ENCODE data around the gene TRIM58. TPM values are rescaled to one million over a fixed set of nuclear protein-coding genes. Genes with fewer than 3 reads are reported as not detected.

The TRIM58 gene, protein sequence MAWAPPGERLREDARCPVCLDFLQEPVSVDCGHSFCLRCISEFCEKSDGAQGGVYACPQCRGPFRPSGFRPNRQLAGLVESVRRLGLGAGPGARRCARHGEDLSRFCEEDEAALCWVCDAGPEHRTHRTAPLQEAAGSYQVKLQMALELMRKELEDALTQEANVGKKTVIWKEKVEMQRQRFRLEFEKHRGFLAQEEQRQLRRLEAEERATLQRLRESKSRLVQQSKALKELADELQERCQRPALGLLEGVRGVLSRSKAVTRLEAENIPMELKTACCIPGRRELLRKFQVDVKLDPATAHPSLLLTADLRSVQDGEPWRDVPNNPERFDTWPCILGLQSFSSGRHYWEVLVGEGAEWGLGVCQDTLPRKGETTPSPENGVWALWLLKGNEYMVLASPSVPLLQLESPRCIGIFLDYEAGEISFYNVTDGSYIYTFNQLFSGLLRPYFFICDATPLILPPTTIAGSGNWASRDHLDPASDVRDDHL
- 0.09 to 0.29 TPM (median 0.14 TPM) in 3 replicates for polyA plus RNA-seq
- polyA plus RNA-seq (2011; ENCODE audit: low read depth), result not detected
- polyA plus RNA-seq (2011; cell fraction: cytosol; rRNA removed), result 0.12 and 0.17 TPM in 2 replicates
- 0.16 and 0.18 TPM in 2 replicates for polyA plus RNA-seq (2011; cell fraction: nucleus; rRNA removed)
- polyA plus RNA-seq (2012; ENCODE audit: low replicate concordance), result 0.37 TPM in 1 of 2 replicates, not detected in the other
- not detected in 3 replicates for polyA minus RNA-seq
- polyA minus RNA-seq (2011; cell fraction: cytosol; rRNA and poly(A)+ RNA removed), result not detected
- polyA minus RNA-seq (2011; cell fraction: nucleus; rRNA and poly(A)+ RNA removed), result not detected in 2 replicates

DNA sequence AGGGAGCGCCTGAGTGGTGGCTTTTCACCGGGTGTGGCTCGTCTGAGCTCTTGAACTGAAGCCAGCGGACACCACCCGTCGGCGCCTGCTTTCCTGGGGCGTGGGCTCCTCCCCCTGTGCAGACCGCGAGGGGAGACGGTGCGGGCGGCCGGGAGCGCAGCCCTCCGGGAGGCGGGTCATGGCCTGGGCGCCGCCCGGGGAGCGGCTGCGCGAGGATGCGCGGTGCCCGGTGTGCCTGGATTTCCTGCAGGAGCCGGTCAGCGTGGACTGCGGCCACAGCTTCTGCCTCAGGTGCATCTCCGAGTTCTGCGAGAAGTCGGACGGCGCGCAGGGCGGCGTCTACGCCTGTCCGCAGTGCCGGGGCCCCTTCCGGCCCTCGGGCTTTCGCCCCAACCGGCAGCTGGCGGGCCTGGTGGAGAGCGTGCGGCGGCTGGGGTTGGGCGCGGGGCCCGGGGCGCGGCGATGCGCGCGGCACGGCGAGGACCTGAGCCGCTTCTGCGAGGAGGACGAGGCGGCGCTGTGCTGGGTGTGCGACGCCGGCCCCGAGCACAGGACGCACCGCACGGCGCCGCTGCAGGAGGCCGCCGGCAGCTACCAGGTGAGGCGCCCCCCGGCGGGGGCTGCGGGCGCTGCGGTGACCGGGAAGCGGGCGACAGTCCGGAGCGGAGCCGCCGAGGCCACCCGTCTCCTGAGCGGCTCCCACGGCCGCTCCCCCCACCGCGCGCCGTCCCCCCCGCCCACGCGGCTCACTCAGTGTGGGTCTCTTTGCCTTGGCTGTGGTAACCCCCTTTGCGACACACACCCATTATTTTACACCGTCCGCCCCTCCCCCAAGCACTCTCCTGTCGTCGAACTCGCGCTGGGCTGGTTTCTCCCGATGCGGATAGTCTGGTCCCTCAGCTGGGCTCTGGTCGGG is at the start of gene TRIM58:
Gene TRIM58, plus strand, starts transcription at position 119 of the 916 bp plus-strand sequence. Its CDS starts 60 bp downstream, at position 179.
- Histone ChIP-seq H3K79me2 (ENCODE audit: control insufficient read depth, insufficient read depth, low read length) (no peaks in the 10 kb centered on the region), H3K9ac (ENCODE audit: control insufficient read depth, extremely low read depth, insufficient read depth, low read length) (no peak within 1 kb of the TSS), H4K20me1 (ENCODE audit: control insufficient read depth, extremely low read depth, insufficient read depth, low read length) (no peaks in the 10 kb centered on the region), H3K4me1 (ENCODE audit: control insufficient read depth, extremely low read depth, insufficient read depth, low read length) (no peaks in the 10 kb centered on the region), H3K36me3 (ENCODE audit: control insufficient read depth in 2 of 2, extremely low read depth in 1 of 2, insufficient read depth in 2 of 2, low read length in 2 of 2) (no peaks in the 10 kb centered on the region), H3K27me3 (ENCODE audit: control insufficient read depth, extremely low read depth, insufficient read depth, low read length) (no peaks in the 10 kb centered on the region), H3K9me3 (ENCODE audit: control insufficient read depth, low read depth, low read length) (no peaks in the 10 kb centered on the region), H3K4me2 (ENCODE audit: control insufficient read depth, extremely low read depth, insufficient read depth, low read depth, low read length) (peak within 1 kb of the TSS; percentile 46), H3K27ac (ENCODE audit: control insufficient read depth, insufficient read depth, low read length) (no peak within 1 kb of the TSS), H3K9me1 (ENCODE audit: control insufficient read depth, extremely low read depth, insufficient read depth, low read length) (no peaks in the 10 kb centered on the region), H2AFZ (ENCODE audit: control insufficient read depth, low read length) (no peak within 1 kb of the TSS), H3K4me3 (ENCODE audit: control insufficient read depth in 2 of 3, extremely low read depth in 1 of 3, insufficient read depth in 2 of 3, low read depth in 1 of 3, low read length in 3 of 3) (peak within 1 kb of the TSS in 2 of 3 experiments; percentile 28 to 50)
- dilution Hi-C loops (cut with MboI; ENCODE audit: extremely low pct_ligation_motif_present, low sequenced_read_pairs), result no loop called here
- no peak for TF ChIP-seq EZH2 (IDR thresholded peaks at IDR 0.05; ENCODE audit: low read length)
- TF ChIP-seq, protein P1, sequence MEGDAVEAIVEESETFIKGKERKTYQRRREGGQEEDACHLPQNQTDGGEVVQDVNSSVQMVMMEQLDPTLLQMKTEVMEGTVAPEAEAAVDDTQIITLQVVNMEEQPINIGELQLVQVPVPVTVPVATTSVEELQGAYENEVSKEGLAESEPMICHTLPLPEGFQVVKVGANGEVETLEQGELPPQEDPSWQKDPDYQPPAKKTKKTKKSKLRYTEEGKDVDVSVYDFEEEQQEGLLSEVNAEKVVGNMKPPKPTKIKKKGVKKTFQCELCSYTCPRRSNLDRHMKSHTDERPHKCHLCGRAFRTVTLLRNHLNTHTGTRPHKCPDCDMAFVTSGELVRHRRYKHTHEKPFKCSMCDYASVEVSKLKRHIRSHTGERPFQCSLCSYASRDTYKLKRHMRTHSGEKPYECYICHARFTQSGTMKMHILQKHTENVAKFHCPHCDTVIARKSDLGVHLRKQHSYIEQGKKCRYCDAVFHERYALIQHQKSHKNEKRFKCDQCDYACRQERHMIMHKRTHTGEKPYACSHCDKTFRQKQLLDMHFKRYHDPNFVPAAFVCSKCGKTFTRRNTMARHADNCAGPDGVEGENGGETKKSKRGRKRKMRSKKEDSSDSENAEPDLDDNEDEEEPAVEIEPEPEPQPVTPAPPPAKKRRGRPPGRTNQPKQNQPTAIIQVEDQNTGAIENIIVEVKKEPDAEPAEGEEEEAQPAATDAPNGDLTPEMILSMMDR (optimal IDR thresholded peaks at IDR 0.05 in 1 of 3, IDR thresholded peaks at IDR 0.05 in 1 of 3, conservative IDR thresholded peaks at IDR 0.05 in 1 of 3; ENCODE audit: extremely low read depth in 1 of 3, insufficient read depth in 2 of 3, low read length in 3 of 3), result peak in 1 of 3 experiments; percentile 13
- DNase-seq (ENCODE audit: low read depth, low spot score) (no peak), FAIRE-seq (no peak)

DNA sequence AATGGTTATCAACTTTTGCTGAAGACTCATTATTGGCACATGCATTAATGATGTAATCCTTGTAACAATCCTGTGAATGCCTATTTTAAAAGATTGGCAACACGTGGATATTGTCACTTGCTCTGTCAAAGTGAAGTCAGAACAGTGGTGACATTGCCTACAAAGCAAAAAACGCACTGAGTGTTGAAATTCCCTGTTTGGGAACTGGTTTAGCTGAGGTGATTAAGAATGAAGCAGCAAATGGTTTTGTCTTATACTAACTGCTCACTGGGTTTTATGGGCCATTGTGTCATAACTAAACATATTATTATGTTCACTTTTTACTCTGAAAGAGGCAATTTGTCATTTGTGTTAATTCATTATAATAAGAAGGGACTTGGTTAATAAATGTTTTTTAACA is 44.4 kb upstream of the TRIM58 start:
- H3K27me3 ChIP-seq (ENCODE audit: control insufficient read depth, extremely low read depth, insufficient read depth, low read length), result no peaks in the 10 kb centered on the region
- no peak for TF ChIP-seq EZH2 (IDR thresholded peaks at IDR 0.05; ENCODE audit: low read length)
- TF ChIP-seq, protein P1 (optimal IDR thresholded peaks at IDR 0.05 in 1 of 3, IDR thresholded peaks at IDR 0.05 in 1 of 3, conservative IDR thresholded peaks at IDR 0.05 in 1 of 3; ENCODE audit: extremely low read depth in 1 of 3, insufficient read depth in 2 of 3, low read length in 3 of 3), result no peak
- no peak for FAIRE-seq
- DNase-seq (ENCODE audit: low read depth, low spot score), result no peak
- H3K4me3 ChIP-seq (ENCODE audit: control insufficient read depth in 2 of 3, extremely low read depth in 1 of 3, insufficient read depth in 2 of 3, low read depth in 1 of 3, low read length in 3 of 3), result no peak overlapping the region
- no peaks in the 10 kb centered on the region for H3K4me1 ChIP-seq (ENCODE audit: control insufficient read depth, extremely low read depth, insufficient read depth, low read length)
- dilution Hi-C loops (cut with MboI; ENCODE audit: extremely low pct_ligation_motif_present, low sequenced_read_pairs), result no loop called here
- no peak overlapping the region for H2AFZ ChIP-seq (ENCODE audit: control insufficient read depth, low read length)
- no peaks in the 10 kb centered on the region for H3K79me2 ChIP-seq (ENCODE audit: control insufficient read depth, insufficient read depth, low read length)
- no peak overlapping the region for H3K27ac ChIP-seq (ENCODE audit: control insufficient read depth, insufficient read depth, low read length)
- no peak overlapping the region for H3K9ac ChIP-seq (ENCODE audit: control insufficient read depth, extremely low read depth, insufficient read depth, low read length)
- H4K20me1 ChIP-seq (ENCODE audit: control insufficient read depth, extremely low read depth, insufficient read depth, low read length), result no peaks in the 10 kb centered on the region
- no peak overlapping the region for H3K4me2 ChIP-seq (ENCODE audit: control insufficient read depth, extremely low read depth, insufficient read depth, low read depth, low read length)
- no peaks in the 10 kb centered on the region for H3K36me3 ChIP-seq (ENCODE audit: control insufficient read depth in 2 of 2, extremely low read depth in 1 of 2, insufficient read depth in 2 of 2, low read length in 2 of 2)
- no peaks in the 10 kb centered on the region for H3K9me1 ChIP-seq (ENCODE audit: control insufficient read depth, extremely low read depth, insufficient read depth, low read length)
- H3K9me3 ChIP-seq (ENCODE audit: control insufficient read depth, low read depth, low read length), result no peaks in the 10 kb centered on the region
